Measurements from ENCODE around the gene NAPA.

- TF ChIP-seq, protein P1, sequence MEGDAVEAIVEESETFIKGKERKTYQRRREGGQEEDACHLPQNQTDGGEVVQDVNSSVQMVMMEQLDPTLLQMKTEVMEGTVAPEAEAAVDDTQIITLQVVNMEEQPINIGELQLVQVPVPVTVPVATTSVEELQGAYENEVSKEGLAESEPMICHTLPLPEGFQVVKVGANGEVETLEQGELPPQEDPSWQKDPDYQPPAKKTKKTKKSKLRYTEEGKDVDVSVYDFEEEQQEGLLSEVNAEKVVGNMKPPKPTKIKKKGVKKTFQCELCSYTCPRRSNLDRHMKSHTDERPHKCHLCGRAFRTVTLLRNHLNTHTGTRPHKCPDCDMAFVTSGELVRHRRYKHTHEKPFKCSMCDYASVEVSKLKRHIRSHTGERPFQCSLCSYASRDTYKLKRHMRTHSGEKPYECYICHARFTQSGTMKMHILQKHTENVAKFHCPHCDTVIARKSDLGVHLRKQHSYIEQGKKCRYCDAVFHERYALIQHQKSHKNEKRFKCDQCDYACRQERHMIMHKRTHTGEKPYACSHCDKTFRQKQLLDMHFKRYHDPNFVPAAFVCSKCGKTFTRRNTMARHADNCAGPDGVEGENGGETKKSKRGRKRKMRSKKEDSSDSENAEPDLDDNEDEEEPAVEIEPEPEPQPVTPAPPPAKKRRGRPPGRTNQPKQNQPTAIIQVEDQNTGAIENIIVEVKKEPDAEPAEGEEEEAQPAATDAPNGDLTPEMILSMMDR (IDR thresholded peaks at IDR 0.05; ENCODE audit: poor library complexity, severe bottlenecking): no peak
- TF ChIP-seq, protein P2, sequence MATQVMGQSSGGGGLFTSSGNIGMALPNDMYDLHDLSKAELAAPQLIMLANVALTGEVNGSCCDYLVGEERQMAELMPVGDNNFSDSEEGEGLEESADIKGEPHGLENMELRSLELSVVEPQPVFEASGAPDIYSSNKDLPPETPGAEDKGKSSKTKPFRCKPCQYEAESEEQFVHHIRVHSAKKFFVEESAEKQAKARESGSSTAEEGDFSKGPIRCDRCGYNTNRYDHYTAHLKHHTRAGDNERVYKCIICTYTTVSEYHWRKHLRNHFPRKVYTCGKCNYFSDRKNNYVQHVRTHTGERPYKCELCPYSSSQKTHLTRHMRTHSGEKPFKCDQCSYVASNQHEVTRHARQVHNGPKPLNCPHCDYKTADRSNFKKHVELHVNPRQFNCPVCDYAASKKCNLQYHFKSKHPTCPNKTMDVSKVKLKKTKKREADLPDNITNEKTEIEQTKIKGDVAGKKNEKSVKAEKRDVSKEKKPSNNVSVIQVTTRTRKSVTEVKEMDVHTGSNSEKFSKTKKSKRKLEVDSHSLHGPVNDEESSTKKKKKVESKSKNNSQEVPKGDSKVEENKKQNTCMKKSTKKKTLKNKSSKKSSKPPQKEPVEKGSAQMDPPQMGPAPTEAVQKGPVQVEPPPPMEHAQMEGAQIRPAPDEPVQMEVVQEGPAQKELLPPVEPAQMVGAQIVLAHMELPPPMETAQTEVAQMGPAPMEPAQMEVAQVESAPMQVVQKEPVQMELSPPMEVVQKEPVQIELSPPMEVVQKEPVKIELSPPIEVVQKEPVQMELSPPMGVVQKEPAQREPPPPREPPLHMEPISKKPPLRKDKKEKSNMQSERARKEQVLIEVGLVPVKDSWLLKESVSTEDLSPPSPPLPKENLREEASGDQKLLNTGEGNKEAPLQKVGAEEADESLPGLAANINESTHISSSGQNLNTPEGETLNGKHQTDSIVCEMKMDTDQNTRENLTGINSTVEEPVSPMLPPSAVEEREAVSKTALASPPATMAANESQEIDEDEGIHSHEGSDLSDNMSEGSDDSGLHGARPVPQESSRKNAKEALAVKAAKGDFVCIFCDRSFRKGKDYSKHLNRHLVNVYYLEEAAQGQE (IDR thresholded peaks at IDR 0.05; ENCODE audit: borderline replicate concordance): no peak
- TF ChIP-seq POLR2AphosphoS5 (IDR thresholded peaks at IDR 0.05): no peak
- TF ChIP-seq SMC3 (conservative IDR thresholded peaks at IDR 0.05; ENCODE audit: poor library complexity): no peak
- no peak for TF ChIP-seq EZH2 (IDR thresholded peaks at IDR 0.05; ENCODE audit: borderline replicate concordance, insufficient read depth, low read length, poor library complexity, severe bottlenecking)
- no peak for TF ChIP-seq EP300 (conservative IDR thresholded peaks at IDR 0.05; ENCODE audit: poor library complexity, severe bottlenecking)
- no peak for TF ChIP-seq TAF1 (IDR thresholded peaks at IDR 0.05; ENCODE audit: low read depth)
- TF ChIP-seq RAD21 (conservative IDR thresholded peaks at IDR 0.05): no peak
- TF ChIP-seq MXI1 (conservative IDR thresholded peaks at IDR 0.05; ENCODE audit: poor library complexity, severe bottlenecking): no peak
Observed at GRCh38 chr19:47526798-47527197, 11.9 kb upstream of the NAPA start.
